H1 (cell line): ENCODE results near the gene DMXL1. TPM values are rescaled to one million over a fixed set of nuclear protein-coding genes. Genes with fewer than 3 reads are reported as not detected.

Experiments used
- CTCF ChIA-PET: fragments of 300-600 bp; sonication (Branson Sonifier 250); formaldehyde crosslinking; loops from one replicate; lab custom pipeline; 2021; ENCODE audit not compliant: partially characterized antibody; lab: Charles Lee
- POLR2A ChIA-PET: fragments of 300-600 bp; sonication (Branson Sonifier 250); formaldehyde crosslinking; loops from one replicate; lab custom pipeline; 2021; ENCODE audit warnings: inconsistent platforms; ENCODE audit not compliant: partially characterized antibody; lab: Charles Lee
- DNase-seq, 2 experiments: peaks; one replicate each; pipeline versions ENCODE4 v3.0.0 to v3.0.0-alpha.2; 2010 to 2022; ENCODE audit warnings: low spot score in 2 of 2, low read depth in 1 of 2, mixed read lengths in 1 of 2
- FAIRE-seq: peaks from 2 replicates; lab custom pipeline; 2011; peaks lifted over from hg19 to GRCh38; lab: Jason Lieb, UNC
- H2AFZ ChIP-seq: 2 replicates; pipeline ENCODE4 v1.8.1; 2012; ENCODE audit warnings: low read length, inconsistent platforms
- H2AK5ac ChIP-seq: 2 replicates; pipeline ENCODE4 v1.6.1; 2013; ENCODE audit warnings: low read depth, low read length
- H2BK120ac ChIP-seq: replicated peaks from 2 replicates; pipeline ENCODE3; 2013; ENCODE audit warnings: low read depth, low read length, inconsistent platforms
- H2BK12ac ChIP-seq: 2 replicates; pipeline ENCODE4 v1.6.1; 2013; ENCODE audit warnings: low read depth, low read length
- H2BK15ac ChIP-seq: 2 replicates; pipeline ENCODE4 v1.6.1; 2013; ENCODE audit warnings: low read length
- H2BK20ac ChIP-seq: 2 replicates; pipeline ENCODE4 v1.6.1; 2013; ENCODE audit warnings: low read length
- H2BK5ac ChIP-seq: 2 replicates; pipeline ENCODE4 v1.6.1; 2013; ENCODE audit warnings: low read depth, low read length
- H3K14ac ChIP-seq: 2 replicates; pipeline ENCODE4 v1.6.1; 2013; ENCODE audit warnings: inconsistent platforms; ENCODE audit not compliant: insufficient read length
- H3K18ac ChIP-seq: 2 replicates; pipeline ENCODE4 v1.6.1; 2013; ENCODE audit warnings: low read length; ENCODE audit errors: extremely low read depth
- H3K23ac ChIP-seq: 2 replicates; pipeline ENCODE4 v1.6.1; 2013; ENCODE audit warnings: inconsistent platforms; ENCODE audit not compliant: insufficient read length
- H3K23me2 ChIP-seq: 2 replicates; pipeline ENCODE4 v1.6.1; 2013; ENCODE audit warnings: low read depth, low read length
- H3K27ac ChIP-seq: 2 replicates; pipeline ENCODE4 v1.6.1; 2011; ENCODE audit warnings: low read depth, low read length, inconsistent platforms
- H3K27me3 ChIP-seq, 4 experiments: replicated peaks in 1 of 4; 1 replicate in 1 of 4; 2 replicates in 3 of 4; pipeline versions ENCODE4 v1.6.1 to v1.8.1; 2011 to 2013; ENCODE audit warnings: low read length in 3 of 4, mild to moderate bottlenecking in 3 of 4, inconsistent platforms in 2 of 4, mixed read lengths in 2 of 4, moderate library complexity in 1 of 4; ENCODE audit not compliant: control insufficient read depth in 3 of 4, insufficient read depth in 3 of 4; ENCODE audit errors: extremely low read depth in 1 of 4
- H3K36me3 ChIP-seq, 4 experiments: 2 replicates each; pipeline versions ENCODE4 v1.6.1 to v1.8.1; 2011 to 2013; ENCODE audit warnings: mild to moderate bottlenecking in 4 of 4, low read length in 3 of 4, moderate library complexity in 2 of 4, control low read depth in 1 of 4, inconsistent platforms in 1 of 4; ENCODE audit not compliant: insufficient read depth in 4 of 4, control insufficient read depth in 2 of 4
- H3K4ac ChIP-seq: replicated peaks from 2 replicates; pipeline ENCODE3; 2013; ENCODE audit warnings: low read length, low read depth, mixed read lengths, inconsistent platforms; ENCODE audit not compliant: insufficient read length
- H3K4me1 ChIP-seq, 4 experiments: replicated peaks in 1 of 4; 1 replicate in 1 of 4; 2 replicates in 3 of 4; pipeline versions ENCODE4 v1.6.1 to v1.8.1; 2011 to 2013; ENCODE audit warnings: low read length in 3 of 4, inconsistent platforms in 2 of 4, mixed read lengths in 1 of 4; ENCODE audit not compliant: insufficient read depth in 4 of 4, control insufficient read depth in 3 of 4
- H3K4me2 ChIP-seq, 2 experiments: 2 replicates each; pipeline versions ENCODE4 v1.6.1 to v1.8.1; 2011 to 2013; ENCODE audit warnings: low read depth in 2 of 2, low read length in 2 of 2, control low read depth in 1 of 2, inconsistent platforms in 1 of 2, mild to moderate bottlenecking in 1 of 2; ENCODE audit not compliant: insufficient read depth in 1 of 2
- H3K4me3 ChIP-seq, 4 experiments: fragments of 200-600, 300-600 bp in 1 of 4; sonication (generic), shearing (Covaris generic), sonication (Bioruptor Twin) in 1 of 4; 2 replicates each; pipeline versions ENCODE4 v1.5.1 to v1.8.1; 2011 to 2016; ENCODE audit warnings: low read length in 4 of 4, low read depth in 3 of 4, control low read depth in 2 of 4, inconsistent platforms in 2 of 4, mild to moderate bottlenecking in 2 of 4, mixed read lengths in 1 of 4, moderate library complexity in 1 of 4; ENCODE audit not compliant: insufficient read depth in 2 of 4; ENCODE audit errors: extremely low read depth in 1 of 4
- H3K56ac ChIP-seq: replicated peaks from 2 replicates; pipeline ENCODE3; 2013; ENCODE audit warnings: low read depth, mild to moderate bottlenecking, mixed read lengths, low read length, inconsistent platforms; ENCODE audit not compliant: insufficient read length
- H3K79me1 ChIP-seq: 2 replicates; pipeline ENCODE4 v1.6.1; 2013; ENCODE audit warnings: low read depth, low read length, control low read depth
- H3K79me2 ChIP-seq, 2 experiments: 2 replicates each; pipeline versions ENCODE4 v1.6.1 to v1.8.1; 2012 to 2013; ENCODE audit warnings: low read length in 2 of 2, mild to moderate bottlenecking in 2 of 2, inconsistent platforms in 1 of 2; ENCODE audit not compliant: insufficient read depth in 2 of 2, control insufficient read depth in 1 of 2
- H3K9ac ChIP-seq, 4 experiments: replicated peaks in 1 of 4; 1 replicate in 1 of 4; 2 replicates in 3 of 4; pipeline versions ENCODE4 v1.6.1 to v1.8.1; 2011 to 2013; ENCODE audit warnings: low read depth in 3 of 4, low read length in 3 of 4, control low read depth in 2 of 4, mild to moderate bottlenecking in 2 of 4, moderate library complexity in 2 of 4, inconsistent platforms in 1 of 4; ENCODE audit errors: extremely low read depth in 1 of 4
- H3K9me3 ChIP-seq, 2 experiments: 2 replicates each; pipeline versions ENCODE4 v1.6.1 to v1.8.1; 2012 to 2013; ENCODE audit warnings: mild to moderate bottlenecking in 2 of 2, moderate library complexity in 2 of 2, control low read depth in 1 of 2, inconsistent platforms in 1 of 2, low read depth in 1 of 2, low read length in 1 of 2, mixed read lengths in 1 of 2; ENCODE audit not compliant: insufficient read depth in 2 of 2
- H4K20me1 ChIP-seq, 2 experiments: replicated peaks in 1 of 2; 2 replicates each; pipeline versions ENCODE3 to v1.8.1; 2011 to 2013; ENCODE audit warnings: inconsistent platforms in 2 of 2, low read length in 2 of 2, mild to moderate bottlenecking in 1 of 2; ENCODE audit not compliant: insufficient read depth in 2 of 2, control insufficient read depth in 1 of 2
- H4K5ac ChIP-seq: 2 replicates; pipeline ENCODE4 v1.6.1; 2013; ENCODE audit warnings: low read length, low read depth, mixed read lengths, inconsistent platforms; ENCODE audit not compliant: insufficient read length
- H4K8ac ChIP-seq: 2 replicates; pipeline ENCODE4 v1.8.0; 2013; ENCODE audit warnings: mild to moderate bottlenecking, moderate library complexity, low read length, inconsistent platforms; ENCODE audit not compliant: insufficient read depth; ENCODE audit errors: extremely low read depth
- H4K91ac ChIP-seq: replicated peaks from 2 replicates; pipeline ENCODE3; 2013; ENCODE audit warnings: low read length, mixed read lengths, inconsistent platforms; ENCODE audit not compliant: insufficient read length
- KDM5A ChIP-seq: fragments of 200-600 bp; IDR thresholded peaks from 2 replicates; pipeline ENCODE4 v1.7.1; 2012; ENCODE audit warnings: mild to moderate bottlenecking, low read length, inconsistent platforms, mixed read lengths
- NRF1 ChIP-seq: IDR thresholded peaks from 2 replicates; pipeline ENCODE4 v1.6.1; 2011; ENCODE audit warnings: mild to moderate bottlenecking, low read depth, low read length, improper control_type of control experiment
- POLR2AphosphoS5 ChIP-seq: IDR thresholded peaks from 2 replicates; pipeline ENCODE4 v1.6.1; 2011; ENCODE audit warnings: low read depth, low read length
- RNF2 ChIP-seq: fragments of 200-900, 300-1000 bp; sonication (generic); IDR thresholded peaks from 2 replicates; pipeline ENCODE4 v1.7.1; 2016; ENCODE audit warnings: borderline replicate concordance, low read depth, mild to moderate bottlenecking, antibody characterized with exemption, low read length; ENCODE audit not compliant: poor library complexity, severe bottlenecking; ENCODE audit errors: missing control alignments
- SRF ChIP-seq: IDR thresholded peaks from 2 replicates; pipeline ENCODE4 v1.6.1; 2011; ENCODE audit warnings: mild to moderate bottlenecking, low read depth, low read length, moderate library complexity
- TAF1 ChIP-seq: IDR thresholded peaks from 2 replicates; pipeline ENCODE4 v1.6.1; 2011; ENCODE audit warnings: mild to moderate bottlenecking, low read depth, low read length
- TBP ChIP-seq: IDR thresholded peaks from 2 replicates; pipeline ENCODE4 v1.6.1; 2011; ENCODE audit warnings: low read depth, low read length, improper control_type of control experiment
- WGBS, 2 experiments: shearing (Covaris generic) in 1 of 2; methylation state at CpG; one replicate each; pipeline versions ENCODE4 v1.1.6 to v1.1.7; 2013 to 2015; ENCODE audit warnings: low lambda C conversion rate in 2 of 2, mixed read lengths in 2 of 2, inconsistent platforms in 1 of 2, low coverage in 1 of 2, missing lambda C conversion rate in 1 of 2; ENCODE audit not compliant: insufficient replicate concordance in 2 of 2, insufficient coverage in 1 of 2, insufficient read length in 1 of 2; ENCODE audit errors: extremely low coverage in 1 of 2, missing lambda C conversion rate in 1 of 2; 5-methylcytosine and 5-hydroxymethylcytosine counted together
- polyA plus RNA-seq, 7 experiments: library from polyadenylated mRNA; depleted of rRNA in 3 of 7; stranded (reverse) in 5 of 7; unstranded in 2 of 7; fragments of >200 nt in 5 of 7; fragments of 200-250 nt in 2 of 7; gene quantifications; 1 replicate in 5 of 7; 2 replicates in 1 of 7; 4 replicates in 1 of 7; pipeline versions ENCODE4 v1.2.1 to v1.2.3, GENCODE V29; 2011 to 2013; ENCODE audit warnings: missing spikeins in 2 of 7, mixed read lengths in 2 of 7
- total RNA-seq: library from RNA; stranded (reverse); fragmentation: NEBNext Ultra II Directional; extraction: Animal tissue kit (Norgen Biotek cat#: 25700); gene quantifications from 2 replicates; pipeline ENCODE4 v1.2.1, GENCODE V29; 2021

DMXL1 gene
- total and polyA plus RNA-seq, 2 of the 8 experiments (the other 6 are each of a cell fraction or from before 2014, with no cell fraction given), result 10.1 to 43.9 TPM

DNA sequence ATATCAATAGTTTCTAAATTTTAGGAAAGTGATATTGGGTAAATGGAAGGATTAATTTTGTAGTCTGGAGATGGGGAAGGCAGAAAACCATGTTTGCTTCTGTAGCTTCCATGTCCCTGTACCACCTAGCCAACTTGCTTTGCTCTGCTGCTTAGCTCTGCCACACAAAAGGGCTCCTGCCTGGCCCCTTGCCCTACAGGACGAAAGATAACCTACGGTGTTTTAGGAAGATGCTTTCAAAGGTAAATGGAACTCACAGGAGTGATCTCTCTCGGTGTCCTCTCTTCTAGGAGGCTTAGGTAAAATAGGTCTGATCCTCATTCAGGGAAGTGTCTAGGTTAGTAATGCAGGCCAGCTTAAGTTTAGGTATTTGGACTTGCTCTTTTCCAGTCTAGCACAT lies 37.8 kb upstream of the DMXL1 start:
- Histone ChIP-seq H3K27me3 (no peaks in the 10 kb centered on the region), H2BK12ac (0 out of 2 replicates have a peak overlapping the region, but pooled peaks have one; percentile 33), H3K4me2 (no peak overlapping the region), H3K9ac (no peak overlapping the region), H3K79me1 (no peaks in the 10 kb centered on the region), H2AK5ac (no peak overlapping the region), H3K23ac (no peak overlapping the region), H2BK120ac (no peak overlapping the region), H3K18ac (no peak overlapping the region), H3K23me2 (no peaks in the 10 kb centered on the region), H3K36me3 (no peaks in the 10 kb centered on the region), H2BK15ac (no peak overlapping the region), H3K4me1 (peaks cover 0 to 10% (median 6%) of the 10 kb centered on the region in 4 experiments; a peak in 4 of 7 replicates), H4K20me1 (no peaks in the 10 kb centered on the region), H3K56ac (no peak overlapping the region), H3K27ac (no peak overlapping the region), H3K4me3 (no peak overlapping the region), H2BK20ac (no peak overlapping the region; the same call in 1 of the 2 replicates), H4K8ac (no peak overlapping the region), H3K4ac (no peak overlapping the region), H2BK5ac (peak overlapping the region; percentile 49; the same call in 1 of the 2 replicates), H3K9me3 (no peaks in the 10 kb centered on the region), H4K5ac (no peak overlapping the region), H4K91ac (no peak overlapping the region), H3K14ac (no peak overlapping the region), H2AFZ (peak overlapping the region; percentile 89; the same call in 1 of the 2 replicates), H3K79me2 (no peaks in the 10 kb centered on the region)
- WGBS, 2 experiments, result 64% methylated on average over 3 of the region's 3 CpGs; no CpG with 5 or more reads in 1 of the 2 experiments
- DNase-seq, result no peak
- POLR2A ChIA-PET, result interaction anchor here (1.4 to 1.7 kb wide), 2 partner anchors 9 to 38 kb away, joined by 3 read pairs; partner anchors contain the start of gene DMXL1
- FAIRE-seq, result no peak
- TF ChIP-seq POLR2AphosphoS5 (no peak), NRF1 (no peak), RNF2 (no peak), KDM5A (no peak), SRF (no peak), TAF1 (no peak), TBP (no peak)
- CTCF ChIA-PET, result interaction anchor here (0.8 to 1.9 kb wide), 5 partner anchors 11 to 418 kb away, joined by 3 to 6 read pairs (median 5); no protein-coding TSS in a partner anchor
